HTR-8/SVneo (cell line): ENCODE measurements around the gene ANGEL1.

Source experiments
- DNase-seq: peaks from one replicate; pipeline ENCODE4 v3.0.0; 2011; ENCODE audit warnings: low spot score, mixed read lengths; ENCODE audit not compliant: insufficient read length
- FAIRE-seq: peaks from 2 replicates; lab custom pipeline; 2011; peaks lifted over from hg19 to GRCh38; lab: Jason Lieb, UNC

The ANGEL1 gene

DNA sequence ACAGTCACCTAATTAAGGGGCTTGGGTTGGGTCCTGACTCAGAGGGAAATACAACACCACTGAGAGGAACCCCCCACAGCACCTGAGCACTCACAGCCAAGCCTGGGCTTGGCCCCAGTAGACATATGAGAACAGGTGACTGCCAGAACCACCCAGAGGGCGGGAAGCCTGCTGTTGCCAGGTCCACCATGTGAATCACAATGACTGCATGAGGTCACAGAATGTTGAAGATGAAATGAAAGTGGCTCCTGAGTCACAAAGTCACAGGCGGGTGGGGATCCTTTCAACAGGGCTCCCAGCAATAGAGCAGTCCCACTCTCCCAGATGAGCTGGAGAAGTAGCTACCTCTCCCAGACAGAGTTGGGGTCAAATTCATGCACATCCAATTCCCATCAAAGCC, 13.4 kb upstream of the ANGEL1 start, which contains the start of gene LRRC74A:
Gene LRRC74A, plus strand, starts transcription at position 287 of the 400 bp plus-strand sequence. CDS start 290 bp downstream, outside the sequence.
- DNase-seq (no peak), FAIRE-seq (no peak)

GRCh38 chr14:76820700-76821099, 8.0 kb upstream of the ANGEL1 start:
- DNase-seq (no peak), FAIRE-seq (no peak)

GRCh38 chr14:76814726-76815645, 2.3 kb upstream of the ANGEL1 start:
- no peak for DNase-seq
- peak; percentile 48 for FAIRE-seq

GRCh38 chr14:76812093-76812421, 625 bp downstream of the ANGEL1 start:
- FAIRE-seq (no peak), DNase-seq (no peak)

DNA sequence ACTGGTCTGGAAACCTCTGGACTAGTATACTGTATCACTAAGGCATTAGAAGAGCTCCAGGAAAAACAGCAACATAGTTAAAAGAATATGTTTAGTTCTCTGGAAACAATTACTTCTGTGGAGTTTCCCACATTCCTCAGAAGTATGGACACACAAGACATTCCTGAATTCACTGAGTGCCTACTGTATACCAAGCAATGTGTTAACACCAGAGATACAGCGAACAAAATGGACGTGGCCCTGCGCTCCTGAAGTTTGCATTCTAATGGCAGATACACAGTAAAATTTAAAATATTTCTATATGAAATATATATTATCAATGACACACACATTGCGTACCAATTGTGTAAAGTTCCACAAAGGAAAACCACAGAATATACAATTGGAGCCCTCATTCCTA, 1.1 kb downstream of the ANGEL1 start:
- FAIRE-seq (no peak), DNase-seq (no peak)

- peak; percentile 95 for FAIRE-seq
- peak; percentile 40 for DNase-seq
Observed at GRCh38 chr14:76810953-76811400, 1.7 kb downstream of the ANGEL1 start.

GRCh38 chr14:76810525-76810924, 2.2 kb downstream of the ANGEL1 start:
- DNase-seq (no peak), FAIRE-seq (no peak)

- DNase-seq (no peak), FAIRE-seq (no peak)
Observed at GRCh38 chr14:76808990-76809389, 3.7 kb downstream of the ANGEL1 start.

DNA sequence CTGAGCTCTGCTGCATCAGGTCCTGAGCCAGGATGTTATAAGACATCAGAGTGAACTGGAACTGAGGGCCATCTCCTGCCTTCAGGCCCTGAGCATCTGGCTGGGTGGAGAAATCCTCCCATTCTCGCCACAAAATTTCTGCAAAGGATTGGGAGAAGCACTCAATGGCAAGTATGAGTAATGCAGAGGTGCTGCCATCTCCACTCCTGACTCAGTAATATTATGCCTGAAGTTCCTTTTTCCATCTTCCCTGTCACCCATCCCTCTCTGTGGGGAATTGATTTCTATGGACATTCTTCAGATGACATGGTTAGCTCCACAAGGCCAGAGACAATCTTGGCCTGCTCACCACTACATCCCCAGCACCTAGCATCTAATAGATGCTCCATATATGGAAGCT, 4.7 kb downstream of the ANGEL1 start:
- DNase-seq (no peak), FAIRE-seq (no peak)

GRCh38 chr14:76806446-76806845, 6.2 kb downstream of the ANGEL1 start:
- FAIRE-seq, result peak; percentile 63
- no peak for DNase-seq

GRCh38 chr14:76793956-76794355, 18.7 kb downstream of the ANGEL1 start:
- peak; percentile 40 for FAIRE-seq
- DNase-seq, result no peak

DNA sequence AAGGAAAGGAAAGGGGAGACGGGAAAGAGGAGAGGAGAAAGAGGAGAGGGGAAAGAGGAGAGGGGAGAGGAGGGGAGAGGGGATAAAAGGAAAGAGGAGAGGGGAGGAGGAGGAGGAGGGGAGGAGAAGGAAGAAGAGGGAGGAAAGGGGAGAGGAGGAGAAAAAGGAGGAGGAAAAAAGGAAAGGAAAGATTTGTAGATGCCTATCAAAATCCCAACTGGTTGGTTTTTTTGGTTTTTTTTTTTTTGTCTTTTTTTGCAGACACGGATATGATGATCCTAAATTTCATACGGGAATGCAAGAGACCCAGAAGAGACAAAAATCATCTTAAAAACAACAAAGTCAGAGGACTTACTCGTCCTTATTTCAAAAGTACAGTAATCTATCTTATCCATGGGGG, 19.4 kb downstream of the ANGEL1 start:
- DNase-seq (no peak), FAIRE-seq (no peak)

DNA sequence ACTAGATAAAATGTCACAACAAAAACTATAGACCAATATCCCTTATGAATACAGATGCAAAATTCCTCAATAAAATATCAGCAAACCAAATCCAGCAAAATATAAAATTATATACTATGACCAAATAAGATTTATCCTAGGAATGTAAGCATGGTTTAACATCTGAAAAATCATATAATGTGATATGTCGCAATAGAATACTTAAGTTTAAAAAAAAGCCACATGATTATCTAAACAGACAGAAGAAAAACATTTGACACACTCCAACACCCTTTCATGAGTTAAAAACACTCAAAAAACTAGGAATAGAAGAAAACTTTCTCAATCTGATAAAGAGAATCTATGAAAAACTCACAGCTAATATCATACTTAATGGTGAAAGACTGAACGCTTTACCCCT, 20.3 kb downstream of the ANGEL1 start:
- no peak for FAIRE-seq
- no peak for DNase-seq

DNA sequence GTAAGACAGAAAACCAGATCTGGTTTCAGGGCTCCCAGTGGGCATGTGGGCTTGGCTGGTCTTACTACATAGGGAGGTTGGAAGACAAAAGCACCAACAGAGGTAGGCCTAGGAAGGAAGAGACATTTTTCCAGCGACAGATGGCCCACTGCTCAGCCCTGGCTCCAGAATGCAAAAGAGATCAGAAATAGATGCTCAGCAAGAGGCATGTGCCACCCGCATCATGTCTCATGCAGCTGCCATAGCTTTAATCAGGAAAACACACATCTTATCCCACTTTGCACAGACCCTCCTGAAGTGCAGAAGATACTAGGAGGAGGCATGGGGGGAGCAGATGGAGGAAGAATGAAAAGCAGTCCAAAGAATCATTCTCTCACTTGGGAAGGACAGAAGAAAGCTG, 26.1 kb downstream of the ANGEL1 start:
- peak; percentile 13 for FAIRE-seq
- DNase-seq, result no peak

- FAIRE-seq (no peak), DNase-seq (peak; percentile 97)
Observed at GRCh38 chr14:76784881-76785280, 27.8 kb downstream of the ANGEL1 start.

DNA sequence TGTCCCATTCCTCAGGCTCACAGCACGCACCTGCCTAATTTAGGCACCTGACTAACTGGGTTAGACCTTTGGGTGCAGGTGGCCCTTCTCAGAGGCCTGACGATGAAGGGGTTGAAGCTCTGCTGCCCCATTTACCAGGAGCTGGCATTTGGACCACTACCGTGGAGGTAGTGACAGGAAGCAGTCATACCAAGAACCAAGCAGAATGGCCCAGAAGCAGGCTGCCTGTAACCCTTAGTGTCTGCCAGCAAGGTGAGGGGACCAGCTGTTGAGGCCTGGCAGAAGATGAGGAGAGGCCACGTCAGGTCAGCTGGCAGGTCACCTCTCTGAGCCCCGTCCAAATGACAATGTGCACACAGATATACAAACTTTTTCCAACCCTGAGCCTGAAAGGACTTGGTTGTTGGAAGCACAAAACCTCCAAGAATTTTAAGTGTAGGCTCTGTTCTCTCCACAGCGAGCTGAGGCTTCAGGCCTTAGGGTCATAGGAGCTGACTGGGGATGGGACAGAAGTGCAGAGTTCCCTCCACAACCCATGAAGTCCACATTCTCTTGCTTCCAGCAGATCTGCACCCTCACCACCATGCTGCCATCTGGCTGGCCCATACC, 28.3 kb downstream of the ANGEL1 start:
- peak; percentile 97 for FAIRE-seq
- DNase-seq, result no peak

DNA sequence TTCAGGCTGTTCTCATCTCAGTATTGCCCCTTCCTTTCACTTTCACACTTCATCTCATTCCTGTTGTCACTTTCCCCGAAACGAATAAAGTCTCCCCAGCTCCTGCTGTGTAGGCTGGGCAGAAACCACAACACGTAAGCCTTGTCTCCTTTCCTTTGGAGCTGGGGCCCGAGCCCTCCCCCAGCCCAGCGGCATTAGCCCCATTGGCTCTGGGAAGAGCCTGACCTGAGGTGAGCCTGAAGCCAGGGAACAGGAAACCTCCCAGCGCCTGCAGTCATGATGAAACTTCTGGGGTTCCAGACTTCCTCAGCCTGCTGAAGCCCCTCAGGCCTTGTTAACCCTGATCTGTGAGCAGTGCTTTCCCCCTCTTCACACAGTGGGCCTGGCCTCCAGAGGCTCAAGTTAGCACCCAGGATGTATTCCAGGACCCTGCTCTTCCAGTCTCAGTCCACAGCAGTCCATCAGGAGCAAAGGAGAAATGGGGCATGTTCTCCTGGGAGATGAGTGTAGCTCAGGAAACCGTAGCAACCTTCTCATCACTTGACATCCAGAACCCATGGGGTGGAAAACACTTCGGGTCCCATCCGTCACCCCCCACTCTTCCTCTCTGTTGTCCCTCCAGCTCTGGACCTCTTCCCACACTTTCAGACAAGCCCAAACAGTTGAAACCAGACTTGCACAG, 29.7 kb downstream of the ANGEL1 start:
- DNase-seq (no peak), FAIRE-seq (peak; percentile 57)

DNA sequence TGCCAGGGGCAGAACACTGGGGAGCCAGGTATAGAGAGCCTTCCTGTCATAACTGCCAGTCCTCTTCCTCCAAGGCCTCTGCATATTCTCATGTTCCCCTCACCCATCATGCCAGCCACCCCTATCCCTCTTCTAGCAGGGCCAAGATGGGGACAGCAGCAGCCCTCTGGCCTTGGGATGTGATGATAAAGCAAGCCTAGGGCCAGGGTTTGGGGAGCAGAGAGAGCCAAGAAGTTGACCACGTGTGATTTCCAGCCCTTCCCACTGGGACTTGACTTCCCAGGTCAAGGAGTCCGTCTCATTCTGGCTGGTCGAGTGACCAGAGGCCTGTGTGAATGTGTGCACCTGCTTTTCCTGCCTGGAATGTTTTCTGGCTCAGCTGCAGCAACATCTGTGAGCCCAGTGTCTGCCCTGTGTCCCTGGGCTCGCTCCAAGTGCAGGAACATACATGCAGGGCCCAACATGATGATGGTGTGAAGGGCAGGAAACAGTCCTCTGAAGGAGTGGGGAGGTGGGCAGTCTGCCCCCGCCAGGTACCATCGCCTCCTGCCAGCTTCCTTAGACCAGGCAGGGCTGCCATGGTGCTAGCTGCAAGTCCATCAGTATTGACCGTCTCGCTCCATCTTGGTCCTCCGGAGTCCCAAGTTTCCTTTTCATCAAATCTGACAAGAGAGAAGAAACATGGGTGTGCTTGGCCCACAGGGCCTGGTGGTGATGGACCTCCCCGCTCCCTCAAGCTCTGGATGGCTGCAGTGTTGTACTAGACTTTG, 30.4 kb downstream of the ANGEL1 start:
- no peak for DNase-seq
- peak; percentile 72 for FAIRE-seq

- DNase-seq (no peak), FAIRE-seq (peak; percentile 13)
Observed at GRCh38 chr14:76781648-76782051, 31.0 kb downstream of the ANGEL1 start.
